Caco-2 (cell line): Measurements from ENCODE around the gene ZDHHC3. TPM values are rescaled to one million over a fixed set of nuclear protein-coding genes. Genes with fewer than 3 reads are reported as not detected.

Experiments
- BruUV-seq: library from RNA; stranded (reverse); fragments of 400-500 nt; replicated peaks from 2 replicates; lab custom pipeline; 2021; lab: Mats Ljungman, UMichigan
- CTCF ChIA-PET: fragments of 300-600 bp; sonication (Branson Sonifier 250); formaldehyde crosslinking; loops from one replicate; lab custom pipeline; 2022; ENCODE audit warnings: antibody characterized with exemption; lab: Charles Lee
- POLR2A ChIA-PET: fragments of 300-600 bp; sonication (Branson Sonifier 250); formaldehyde crosslinking; loops from one replicate; lab custom pipeline; 2022; ENCODE audit warnings: antibody characterized with exemption; lab: Charles Lee
- DNase-seq, 2 experiments: peaks; one replicate each; pipeline versions ENCODE4 v3.0.0 to v3.0.0-alpha.2; 2020 to 2022
- H3K27me3 ChIP-seq: replicated peaks from 2 replicates; pipeline ENCODE4 v1.6.0; 2011; ENCODE audit warnings: low read length; ENCODE audit not compliant: control insufficient read depth, insufficient read depth
- H3K36me3 ChIP-seq: 2 replicates; pipeline ENCODE4 v1.5.1; 2011; ENCODE audit warnings: low read length; ENCODE audit not compliant: control insufficient read depth, insufficient read depth
- H3K4me1 ChIP-seq: fragments of 250-450 bp; sonication (Bioruptor Pico); 2 replicates; pipeline ENCODE4 v1.5.1; 2020; ENCODE audit warnings: mild to moderate bottlenecking
- H3K4me3 ChIP-seq: 2 replicates; pipeline ENCODE4 v1.5.1; 2011; ENCODE audit warnings: low read depth, mild to moderate bottlenecking, control low read depth, low read length
- H3K9me3 ChIP-seq: fragments of 250-450 bp; sonication (Bioruptor Pico); 2 replicates; pipeline ENCODE4 v1.5.1; 2020; ENCODE audit warnings: mild to moderate bottlenecking, moderate library complexity
- H3K27ac Mint-ChIP-seq: one replicate; pipeline ENCODE4 v1.8.0; 2022; ENCODE audit warnings: mixed read lengths; ENCODE audit not compliant: unreplicated experiment
- H3K27me3 Mint-ChIP-seq: one replicate; pipeline ENCODE4 v1.8.0; 2022; ENCODE audit warnings: mixed read lengths; ENCODE audit not compliant: insufficient read depth, unreplicated experiment
- H3K36me3 Mint-ChIP-seq: one replicate; pipeline ENCODE4 v1.8.0; 2022; ENCODE audit warnings: mild to moderate bottlenecking, mixed read lengths; ENCODE audit not compliant: insufficient read depth, unreplicated experiment
- H3K4me1 Mint-ChIP-seq: one replicate; pipeline ENCODE4 v1.8.0; 2022; ENCODE audit warnings: low read depth, mixed read lengths; ENCODE audit not compliant: unreplicated experiment
- H3K4me3 Mint-ChIP-seq: one replicate; pipeline ENCODE4 v1.8.0; 2022; ENCODE audit warnings: mild to moderate bottlenecking, moderate library complexity, mixed read lengths; ENCODE audit not compliant: unreplicated experiment
- H3K9me3 Mint-ChIP-seq: one replicate; pipeline ENCODE4 v1.8.0; 2022; ENCODE audit warnings: mixed read lengths; ENCODE audit not compliant: unreplicated experiment
- intact Hi-C: fragments of 100-400 bp; cut with micrococcal nuclease; formaldehyde crosslinking; loops from one replicate; pipeline ENCODE4 v1.10.0; 2022; ENCODE audit not compliant: unreplicated experiment
- total RNA-seq: library from RNA; stranded (reverse); gene quantifications from 2 replicates; pipeline ENCODE4 v1.2.3, GENCODE V29; 2022
- TF ChIP-seq, protein P1 (sequence below), 2 experiments: fragments of 200-600 bp in 1 of 2; IDR thresholded peaks; 1 replicate in 1 of 2; 2 replicates in 1 of 2; pipeline versions ENCODE4 v1.5.1 to v1.8.0; 2011 to 2022; ENCODE audit warnings: antibody characterized with exemption in 1 of 2, control low read depth in 1 of 2, inconsistent platforms in 1 of 2, low read depth in 1 of 2, low read length in 1 of 2, mild to moderate bottlenecking in 1 of 2, moderate library complexity in 1 of 2; ENCODE audit not compliant: insufficient read depth in 1 of 2, severe bottlenecking in 1 of 2, unreplicated experiment in 1 of 2

The ZDHHC3 gene
- total RNA-seq, 1 experiment from 2014 or later = 71.3 TPM

- Mint-ChIP-seq H3K4me3 (no peak overlapping the region), H3K4me1 (peaks cover 7% of the 10 kb centered on the region), H3K36me3 (no peaks in the 10 kb centered on the region), H3K27ac (no peak overlapping the region), H3K27me3 (no peaks in the 10 kb centered on the region), H3K9me3 (no peaks in the 10 kb centered on the region)
- H3K4me1 ChIP-seq = no peaks in the 10 kb centered on the region
- intact Hi-C loops = no loop called here
- ChIA-PET CTCF (no interaction called here), POLR2A (no interaction called here)
- no peak overlapping the region for H3K4me3 ChIP-seq
- H3K36me3 ChIP-seq = no peaks in the 10 kb centered on the region
- TF ChIP-seq, protein P1, sequence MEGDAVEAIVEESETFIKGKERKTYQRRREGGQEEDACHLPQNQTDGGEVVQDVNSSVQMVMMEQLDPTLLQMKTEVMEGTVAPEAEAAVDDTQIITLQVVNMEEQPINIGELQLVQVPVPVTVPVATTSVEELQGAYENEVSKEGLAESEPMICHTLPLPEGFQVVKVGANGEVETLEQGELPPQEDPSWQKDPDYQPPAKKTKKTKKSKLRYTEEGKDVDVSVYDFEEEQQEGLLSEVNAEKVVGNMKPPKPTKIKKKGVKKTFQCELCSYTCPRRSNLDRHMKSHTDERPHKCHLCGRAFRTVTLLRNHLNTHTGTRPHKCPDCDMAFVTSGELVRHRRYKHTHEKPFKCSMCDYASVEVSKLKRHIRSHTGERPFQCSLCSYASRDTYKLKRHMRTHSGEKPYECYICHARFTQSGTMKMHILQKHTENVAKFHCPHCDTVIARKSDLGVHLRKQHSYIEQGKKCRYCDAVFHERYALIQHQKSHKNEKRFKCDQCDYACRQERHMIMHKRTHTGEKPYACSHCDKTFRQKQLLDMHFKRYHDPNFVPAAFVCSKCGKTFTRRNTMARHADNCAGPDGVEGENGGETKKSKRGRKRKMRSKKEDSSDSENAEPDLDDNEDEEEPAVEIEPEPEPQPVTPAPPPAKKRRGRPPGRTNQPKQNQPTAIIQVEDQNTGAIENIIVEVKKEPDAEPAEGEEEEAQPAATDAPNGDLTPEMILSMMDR (IDR thresholded peaks at IDR 0.05; ENCODE audit: insufficient read depth in 1 of 2, low read depth in 1 of 2, low read length in 1 of 2, severe bottlenecking in 1 of 2, unreplicated experiment in 1 of 2) = no peak
- DNase-seq = no peak
- no peaks in the 10 kb centered on the region for H3K27me3 ChIP-seq
- H3K9me3 ChIP-seq = no peaks in the 10 kb centered on the region
- BruUV-seq = no TSS peak
Measured at GRCh38 chr3:44885618-44886017, 90.4 kb downstream of the ZDHHC3 start.

- Histone ChIP-seq H3K27me3 (no peaks in the 10 kb centered on the region), H3K4me3 (no peak overlapping the region), H3K9me3 (no peaks in the 10 kb centered on the region), H3K4me1 (no peaks in the 10 kb centered on the region), H3K36me3 (no peaks in the 10 kb centered on the region)
- TF ChIP-seq, protein P1 (IDR thresholded peaks at IDR 0.05; ENCODE audit: insufficient read depth in 1 of 2, low read depth in 1 of 2, low read length in 1 of 2, severe bottlenecking in 1 of 2, unreplicated experiment in 1 of 2) = no peak
- no peaks in the 10 kb centered on the region for H3K9me3 Mint-ChIP-seq
- H3K4me3 Mint-ChIP-seq = no peak overlapping the region
- ChIA-PET POLR2A (no interaction called here), CTCF (no interaction called here)
- DNase-seq = no peak
- no peaks in the 10 kb centered on the region for H3K36me3 Mint-ChIP-seq
- no TSS peak for BruUV-seq
- intact Hi-C loops = no loop called here
- no peak overlapping the region for H3K27ac Mint-ChIP-seq
- peaks cover 7% of the 10 kb centered on the region for H3K4me1 Mint-ChIP-seq
- H3K27me3 Mint-ChIP-seq = no peaks in the 10 kb centered on the region
Measured at GRCh38 chr3:44883999-44884431, 92.0 kb downstream of the ZDHHC3 start.

GRCh38 chr3:44883213-44883955 lies 92.6 kb downstream of the ZDHHC3 start:
- Mint-ChIP-seq H3K27ac (no peak overlapping the region), H3K4me1 (peaks cover 7% of the 10 kb centered on the region), H3K36me3 (no peaks in the 10 kb centered on the region), H3K27me3 (peaks cover 3% of the 10 kb centered on the region), H3K9me3 (no peaks in the 10 kb centered on the region), H3K4me3 (no peak overlapping the region)
- ChIA-PET POLR2A (no interaction called here), CTCF (no interaction called here)
- BruUV-seq = no TSS peak
- Histone ChIP-seq H3K36me3 (no peaks in the 10 kb centered on the region), H3K4me3 (no peak overlapping the region), H3K27me3 (no peaks in the 10 kb centered on the region), H3K4me1 (no peaks in the 10 kb centered on the region), H3K9me3 (no peaks in the 10 kb centered on the region)
- TF ChIP-seq, protein P1 (IDR thresholded peaks at IDR 0.05; ENCODE audit: insufficient read depth in 1 of 2, low read depth in 1 of 2, low read length in 1 of 2, severe bottlenecking in 1 of 2, unreplicated experiment in 1 of 2) = no peak
- intact Hi-C loops = no loop called here
- DNase-seq = no peak
